ENCODE results near the gene CHST4. TPM values are rescaled to one million over a fixed set of nuclear protein-coding genes. Genes with fewer than 3 reads are reported as not detected.

Gene CHST4
- total RNA-seq, 1 experiment from 2014 or later: 3.1 TPM

DNA sequence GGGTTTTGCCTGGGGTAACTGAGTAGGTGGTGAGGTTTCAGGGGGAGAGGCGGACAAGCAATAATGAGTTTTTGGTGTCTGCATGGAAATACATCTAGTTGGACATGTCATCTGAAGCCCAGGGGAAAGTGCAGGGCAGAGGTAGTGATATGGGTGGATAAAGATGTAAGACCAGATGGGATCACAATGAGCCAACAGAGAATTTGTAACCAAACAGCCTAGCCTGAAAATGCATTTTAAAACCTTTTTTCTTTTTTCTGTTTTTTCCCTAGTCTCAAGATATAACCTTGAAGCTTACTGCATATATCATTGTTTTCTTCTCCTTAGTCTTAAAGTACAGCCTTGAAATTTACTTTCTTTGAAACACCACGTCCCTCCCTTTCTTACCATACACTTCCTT, 33.4 kb upstream of the CHST4 start:
- intact Hi-C loops (cut with micrococcal nuclease; ENCODE audit: unreplicated experiment): no loop called here
- ChIA-PET CTCF (no interaction called here), POLR2A (ENCODE audit: unreplicated experiment) (no interaction called here)
- no peaks in the 10 kb centered on the region for H3K9me2 ChIP-seq (ENCODE audit: insufficient read depth)
- H3K27ac ChIP-seq: no peak overlapping the region
- no peak overlapping the region for H3K4me2 ChIP-seq
- no peaks in the 10 kb centered on the region for H3K4me1 ChIP-seq (replicated peaks; ENCODE audit: insufficient read depth)
- DNase-seq: no peak
- H3K4me3 ChIP-seq: no peak overlapping the region
- TF ChIP-seq EZH2 (IDR thresholded peaks at IDR 0.05; ENCODE audit: low read depth) (no peak), CTCF (conservative IDR thresholded peaks at IDR 0.05) (no peak)
- no peaks in the 10 kb centered on the region for H3K9me3 ChIP-seq (ENCODE audit: insufficient read depth, low read depth)
- no peaks in the 10 kb centered on the region for H3K27me3 ChIP-seq (ENCODE audit: insufficient read depth, low read depth)
- BruUV-seq (replicated peaks): no TSS peak
- H3K79me2 ChIP-seq (ENCODE audit: low read depth): no peaks in the 10 kb centered on the region
- no peaks in the 10 kb centered on the region for H4K20me1 ChIP-seq (ENCODE audit: insufficient read depth)
- no peaks in the 10 kb centered on the region; the same call in 1 of the 2 replicates for H3F3A ChIP-seq (ENCODE audit: insufficient read depth, low read depth)
- H2AFZ ChIP-seq: no peak overlapping the region
- H3K36me3 ChIP-seq (ENCODE audit: low read depth): no peaks in the 10 kb centered on the region

- BruUV-seq (replicated peaks): no TSS peak
- H3K4me3 ChIP-seq: no peak overlapping the region
- TF ChIP-seq EZH2 (IDR thresholded peaks at IDR 0.05; ENCODE audit: low read depth) (no peak), CTCF (conservative IDR thresholded peaks at IDR 0.05) (no peak)
- no peaks in the 10 kb centered on the region for H3K36me3 ChIP-seq (ENCODE audit: low read depth)
- H3F3A ChIP-seq (ENCODE audit: insufficient read depth, low read depth): no peaks in the 10 kb centered on the region; the same call in 1 of the 2 replicates
- ChIA-PET POLR2A (ENCODE audit: unreplicated experiment) (no interaction called here), CTCF (no interaction called here)
- H4K20me1 ChIP-seq (ENCODE audit: insufficient read depth): no peaks in the 10 kb centered on the region
- no peaks in the 10 kb centered on the region for H3K79me2 ChIP-seq (ENCODE audit: low read depth)
- no peak overlapping the region for H3K4me2 ChIP-seq
- H3K9me3 ChIP-seq (ENCODE audit: insufficient read depth, low read depth): no peaks in the 10 kb centered on the region
- no peaks in the 10 kb centered on the region for H3K9me2 ChIP-seq (ENCODE audit: insufficient read depth)
- no peak for DNase-seq
- no peak overlapping the region for H2AFZ ChIP-seq
- intact Hi-C loops (cut with micrococcal nuclease; ENCODE audit: unreplicated experiment): no loop called here
- H3K4me1 ChIP-seq (replicated peaks; ENCODE audit: insufficient read depth): no peaks in the 10 kb centered on the region
- no peak overlapping the region for H3K27ac ChIP-seq
- H3K27me3 ChIP-seq (ENCODE audit: insufficient read depth, low read depth): no peaks in the 10 kb centered on the region
Observed at GRCh38 chr16:71493213-71493612, 33.0 kb upstream of the CHST4 start.

DNA sequence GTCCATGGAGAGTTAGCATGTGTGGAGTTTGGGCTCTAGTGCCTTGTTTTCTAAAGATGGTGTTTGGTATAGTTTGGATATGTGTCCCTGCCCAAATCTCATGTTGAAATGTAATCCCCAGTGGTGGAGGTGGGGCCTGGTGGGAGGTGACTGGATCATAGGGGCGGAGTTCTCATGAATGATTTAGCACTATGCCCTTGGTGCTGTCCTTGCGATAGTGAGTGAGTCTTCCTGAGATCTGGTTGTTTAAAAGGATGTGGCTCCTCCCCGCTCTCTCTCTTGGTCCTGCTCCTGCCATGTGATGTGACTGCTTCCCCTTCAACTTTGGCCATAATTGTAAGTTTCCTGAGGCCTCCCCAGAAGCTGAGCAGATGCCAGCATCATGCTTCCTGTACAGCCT, 28.2 kb upstream of the CHST4 start:
- no peaks in the 10 kb centered on the region for H3K9me3 ChIP-seq (ENCODE audit: insufficient read depth, low read depth)
- H3K9me2 ChIP-seq (ENCODE audit: insufficient read depth): no peaks in the 10 kb centered on the region
- H3K27ac ChIP-seq: no peak overlapping the region
- CTCF ChIA-PET: interaction anchor here (0.7 kb wide), 4 partner anchors 29 to 264 kb away, joined by 3 to 11 read pairs (median 4); no protein-coding TSS in a partner anchor
- no peak overlapping the region for H2AFZ ChIP-seq
- no peaks in the 10 kb centered on the region; the same call in 1 of the 2 replicates for H3F3A ChIP-seq (ENCODE audit: insufficient read depth, low read depth)
- no peak for DNase-seq
- no peaks in the 10 kb centered on the region for H3K27me3 ChIP-seq (ENCODE audit: insufficient read depth, low read depth)
- BruUV-seq (replicated peaks): no TSS peak
- H3K4me1 ChIP-seq (replicated peaks; ENCODE audit: insufficient read depth): no peaks in the 10 kb centered on the region
- H3K36me3 ChIP-seq (ENCODE audit: low read depth): no peaks in the 10 kb centered on the region
- H3K79me2 ChIP-seq (ENCODE audit: low read depth): no peaks in the 10 kb centered on the region
- no peak overlapping the region for H3K4me2 ChIP-seq
- POLR2A ChIA-PET (ENCODE audit: unreplicated experiment): interaction anchor here (0.7 kb wide), 1 partner anchor 31 kb away, joined by 5 read pairs; no protein-coding TSS in a partner anchor
- H4K20me1 ChIP-seq (ENCODE audit: insufficient read depth): no peaks in the 10 kb centered on the region
- no peak for TF ChIP-seq CTCF (conservative IDR thresholded peaks at IDR 0.05)
- no peak for TF ChIP-seq EZH2 (IDR thresholded peaks at IDR 0.05; ENCODE audit: low read depth)
- H3K4me3 ChIP-seq: no peak overlapping the region
- intact Hi-C loops (cut with micrococcal nuclease; ENCODE audit: unreplicated experiment): no loop called here
